C4-2B (cell line): Measurements from ENCODE around the gene RAD51C.

Source experiments
- CTCF ChIP-seq: fragments of 450-650 bp; conservative IDR thresholded peaks from 2 replicates; pipeline ENCODE4 v1.5.1; 2017; ENCODE audit warnings: mild to moderate bottlenecking
- ZFX ChIP-seq: fragments of 450-650 bp; IDR thresholded peaks from 2 replicates; pipeline ENCODE4 v1.6.1; 2017

GRCh38 chr17:58747674-58748073 lies 55.3 kb downstream of the RAD51C start:
- TF ChIP-seq CTCF (no peak), ZFX (no peak)
